HL-60 (cell line): ENCODE results near the gene HYAL1.

ENCODE experiments used
- DNase-seq, 2 experiments: peaks; one replicate each; pipeline ENCODE4 v3.0.0-alpha.2; 2010 to 2020; ENCODE audit warnings: low read depth in 1 of 2, low spot score in 1 of 2
- H3K27ac ChIP-seq: fragments of 250-450 bp; sonication (Bioruptor Pico); replicated peaks from 2 replicates; pipeline ENCODE4 v1.5.1; 2020; ENCODE audit warnings: mild to moderate bottlenecking, moderate library complexity
- H3K27me3 ChIP-seq: fragments of 250-450 bp; sonication (Bioruptor Pico); 2 replicates; pipeline ENCODE4 v1.5.1; 2021; ENCODE audit warnings: mild to moderate bottlenecking, moderate library complexity; ENCODE audit not compliant: insufficient read depth, poor library complexity, severe bottlenecking
- H3K4me3 ChIP-seq: replicated peaks from 2 replicates; pipeline ENCODE4 v1.5.1; 2011; ENCODE audit warnings: mild to moderate bottlenecking, control low read depth, low read length; ENCODE audit not compliant: insufficient read depth
- GABPA ChIP-seq: IDR thresholded peaks from 2 replicates; pipeline ENCODE4 v1.6.1; 2012; ENCODE audit warnings: low read depth
- POLR2AphosphoS5 ChIP-seq: IDR thresholded peaks from 2 replicates; pipeline ENCODE4 v1.6.1; 2012; ENCODE audit warnings: low read depth
- SPI1 ChIP-seq: IDR thresholded peaks from 2 replicates; pipeline ENCODE4 v1.6.1; 2012; ENCODE audit warnings: low read depth, mild to moderate bottlenecking, borderline replicate concordance
- TF ChIP-seq, protein P1 (sequence below): IDR thresholded peaks from one replicate; pipeline ENCODE4 v1.5.1; 2011; ENCODE audit warnings: low read length, control low read depth, inconsistent platforms; ENCODE audit not compliant: insufficient read depth
- TF ChIP-seq, protein P2 (sequence below): IDR thresholded peaks from 2 replicates; pipeline ENCODE4 v1.6.1; 2012; ENCODE audit warnings: low read depth; ENCODE audit not compliant: insufficient replicate concordance

The HYAL1 gene

GRCh38 chr3:50264964-50265485 lies 38.3 kb downstream of the HYAL1 start:
- no peak for TF ChIP-seq POLR2AphosphoS5
- TF ChIP-seq, protein P1, sequence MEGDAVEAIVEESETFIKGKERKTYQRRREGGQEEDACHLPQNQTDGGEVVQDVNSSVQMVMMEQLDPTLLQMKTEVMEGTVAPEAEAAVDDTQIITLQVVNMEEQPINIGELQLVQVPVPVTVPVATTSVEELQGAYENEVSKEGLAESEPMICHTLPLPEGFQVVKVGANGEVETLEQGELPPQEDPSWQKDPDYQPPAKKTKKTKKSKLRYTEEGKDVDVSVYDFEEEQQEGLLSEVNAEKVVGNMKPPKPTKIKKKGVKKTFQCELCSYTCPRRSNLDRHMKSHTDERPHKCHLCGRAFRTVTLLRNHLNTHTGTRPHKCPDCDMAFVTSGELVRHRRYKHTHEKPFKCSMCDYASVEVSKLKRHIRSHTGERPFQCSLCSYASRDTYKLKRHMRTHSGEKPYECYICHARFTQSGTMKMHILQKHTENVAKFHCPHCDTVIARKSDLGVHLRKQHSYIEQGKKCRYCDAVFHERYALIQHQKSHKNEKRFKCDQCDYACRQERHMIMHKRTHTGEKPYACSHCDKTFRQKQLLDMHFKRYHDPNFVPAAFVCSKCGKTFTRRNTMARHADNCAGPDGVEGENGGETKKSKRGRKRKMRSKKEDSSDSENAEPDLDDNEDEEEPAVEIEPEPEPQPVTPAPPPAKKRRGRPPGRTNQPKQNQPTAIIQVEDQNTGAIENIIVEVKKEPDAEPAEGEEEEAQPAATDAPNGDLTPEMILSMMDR: no peak
- TF ChIP-seq, protein P2, sequence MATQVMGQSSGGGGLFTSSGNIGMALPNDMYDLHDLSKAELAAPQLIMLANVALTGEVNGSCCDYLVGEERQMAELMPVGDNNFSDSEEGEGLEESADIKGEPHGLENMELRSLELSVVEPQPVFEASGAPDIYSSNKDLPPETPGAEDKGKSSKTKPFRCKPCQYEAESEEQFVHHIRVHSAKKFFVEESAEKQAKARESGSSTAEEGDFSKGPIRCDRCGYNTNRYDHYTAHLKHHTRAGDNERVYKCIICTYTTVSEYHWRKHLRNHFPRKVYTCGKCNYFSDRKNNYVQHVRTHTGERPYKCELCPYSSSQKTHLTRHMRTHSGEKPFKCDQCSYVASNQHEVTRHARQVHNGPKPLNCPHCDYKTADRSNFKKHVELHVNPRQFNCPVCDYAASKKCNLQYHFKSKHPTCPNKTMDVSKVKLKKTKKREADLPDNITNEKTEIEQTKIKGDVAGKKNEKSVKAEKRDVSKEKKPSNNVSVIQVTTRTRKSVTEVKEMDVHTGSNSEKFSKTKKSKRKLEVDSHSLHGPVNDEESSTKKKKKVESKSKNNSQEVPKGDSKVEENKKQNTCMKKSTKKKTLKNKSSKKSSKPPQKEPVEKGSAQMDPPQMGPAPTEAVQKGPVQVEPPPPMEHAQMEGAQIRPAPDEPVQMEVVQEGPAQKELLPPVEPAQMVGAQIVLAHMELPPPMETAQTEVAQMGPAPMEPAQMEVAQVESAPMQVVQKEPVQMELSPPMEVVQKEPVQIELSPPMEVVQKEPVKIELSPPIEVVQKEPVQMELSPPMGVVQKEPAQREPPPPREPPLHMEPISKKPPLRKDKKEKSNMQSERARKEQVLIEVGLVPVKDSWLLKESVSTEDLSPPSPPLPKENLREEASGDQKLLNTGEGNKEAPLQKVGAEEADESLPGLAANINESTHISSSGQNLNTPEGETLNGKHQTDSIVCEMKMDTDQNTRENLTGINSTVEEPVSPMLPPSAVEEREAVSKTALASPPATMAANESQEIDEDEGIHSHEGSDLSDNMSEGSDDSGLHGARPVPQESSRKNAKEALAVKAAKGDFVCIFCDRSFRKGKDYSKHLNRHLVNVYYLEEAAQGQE: no peak
- no peak for TF ChIP-seq GABPA
- no peak for TF ChIP-seq SPI1
- DNase-seq: no peak
- Histone ChIP-seq H3K27me3 (peaks cover 16% of the 10 kb centered on the region), H3K4me3 (no peak overlapping the region), H3K27ac (no peak overlapping the region)

DNA sequence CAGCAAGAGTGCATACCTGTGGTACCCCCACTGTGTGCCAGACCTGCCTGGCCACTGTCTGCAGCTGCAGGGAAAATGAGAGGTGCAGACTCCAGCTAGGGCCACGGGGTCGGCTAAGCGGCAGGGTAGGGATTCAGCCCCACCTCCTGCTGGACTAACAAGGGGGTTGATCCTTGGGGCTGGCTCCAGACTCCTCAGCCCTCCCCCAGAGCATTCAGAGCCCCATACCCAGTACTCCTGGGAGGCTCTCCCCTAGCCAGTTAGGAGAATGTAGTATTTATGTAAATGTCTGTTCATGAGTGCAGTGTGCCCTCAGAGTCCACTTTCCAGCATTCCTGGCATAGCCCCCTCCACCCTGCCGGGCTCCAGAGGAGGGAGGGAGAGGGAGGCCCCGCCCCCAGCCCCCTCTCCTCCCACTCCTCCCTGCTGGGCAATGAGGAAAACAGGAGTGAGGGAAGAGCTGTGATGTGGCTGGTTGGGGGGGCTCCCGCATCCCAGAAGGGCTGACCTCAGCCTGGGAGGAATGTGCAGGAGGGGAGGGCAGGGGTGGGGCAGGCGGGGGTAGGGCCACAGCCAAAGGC lies 38.9 kb downstream of the HYAL1 start:
- no peak for DNase-seq
- Histone ChIP-seq H3K27ac (no peak overlapping the region), H3K27me3 (peaks cover 16% of the 10 kb centered on the region), H3K4me3 (no peak overlapping the region)
- TF ChIP-seq GABPA (no peak), SPI1 (no peak), POLR2AphosphoS5 (no peak)
- TF ChIP-seq, protein P1: no peak
- TF ChIP-seq, protein P2: no peak

- no peak for DNase-seq
- H3K4me3 ChIP-seq: no peak overlapping the region
- H3K27ac ChIP-seq: no peak overlapping the region
- peaks cover 16% of the 10 kb centered on the region for H3K27me3 ChIP-seq
- no peak for TF ChIP-seq SPI1
- TF ChIP-seq, protein P1: no peak
- no peak for TF ChIP-seq GABPA
- no peak for TF ChIP-seq POLR2AphosphoS5
- TF ChIP-seq, protein P2: no peak
Measured at GRCh38 chr3:50263478-50264382, 39.6 kb downstream of the HYAL1 start.
